RWPE2 (cell line): ENCODE results near the gene LILRA5.
"Not testable (repeated sequence)": the region's sequence is repeated elsewhere in the genome, so short reads cannot be mapped to it uniquely, and the experiment has no call there.

Experiments used
- ATAC-seq: fragments of 200-7000 bp; cut with Tn5 transposase; 3 replicates; pipeline ENCODE4 v1.9.1; 2021; ENCODE audit warnings: low read depth
- DNase-seq: peaks from one replicate; pipeline ENCODE4 v3.0.0-alpha.2; 2020; ENCODE audit warnings: low spot score
- H3K27ac ChIP-seq: fragments of 450-650 bp; 2 replicates; pipeline ENCODE4 v1.5.1; 2017; ENCODE audit warnings: mild to moderate bottlenecking; ENCODE audit not compliant: poor library complexity, severe bottlenecking
- H3K27me3 ChIP-seq: fragments of 250-450 bp; sonication (Bioruptor Pico); 2 replicates; pipeline ENCODE4 v1.5.1; 2021; ENCODE audit warnings: mild to moderate bottlenecking, moderate library complexity; ENCODE audit not compliant: insufficient read depth, poor library complexity, severe bottlenecking
- H3K36me3 ChIP-seq: fragments of 250-450 bp; sonication (Bioruptor Pico); 2 replicates; pipeline ENCODE4 v1.5.1; 2020; ENCODE audit warnings: low read depth, mild to moderate bottlenecking, moderate library complexity
- H3K4me1 ChIP-seq: fragments of 250-450 bp; sonication (Bioruptor Pico); 2 replicates; pipeline ENCODE4 v1.5.1; 2021; ENCODE audit warnings: mild to moderate bottlenecking, moderate library complexity; ENCODE audit not compliant: insufficient read depth, poor library complexity, severe bottlenecking
- H3K4me3 ChIP-seq: fragments of 250-450 bp; sonication (Bioruptor Pico); 2 replicates; pipeline ENCODE4 v1.5.1; 2021; ENCODE audit warnings: mild to moderate bottlenecking, moderate library complexity; ENCODE audit not compliant: severe bottlenecking
- H3K9me3 ChIP-seq: fragments of 250-450 bp; sonication (Bioruptor Pico); 2 replicates; pipeline ENCODE4 v1.5.1; 2021; ENCODE audit warnings: mild to moderate bottlenecking, moderate library complexity; ENCODE audit not compliant: severe bottlenecking
- CTCF ChIP-seq: fragments of 450-650 bp; IDR thresholded peaks from one replicate; pipeline ENCODE4 v1.5.1; 2017; ENCODE audit warnings: mild to moderate bottlenecking, moderate library complexity; ENCODE audit not compliant: poor library complexity, severe bottlenecking

LILRA5 gene

GRCh38 chr19:54282686-54283470, 30.1 kb downstream of the LILRA5 start:
- no peak for DNase-seq
- Histone ChIP-seq H3K36me3 (no peaks in the 10 kb centered on the region), H3K27me3 (peaks cover 2% of the 10 kb centered on the region), H3K27ac (no peak overlapping the region), H3K4me3 (no peak overlapping the region), H3K4me1 (no peaks in the 10 kb centered on the region), H3K9me3 (no peaks in the 10 kb centered on the region)
- TF ChIP-seq CTCF = no peak
- ATAC-seq = no peak

- H3K4me1 ChIP-seq, H3K27me3 ChIP-seq, DNase-seq, ATAC-seq, H3K36me3 ChIP-seq, H3K4me3 ChIP-seq, H3K27ac ChIP-seq, H3K9me3 ChIP-seq: not testable (repeated sequence)
Measured at GRCh38 chr19:54281729-54282075, 31.3 kb downstream of the LILRA5 start.

GRCh38 chr19:54281007-54281728, 31.8 kb downstream of the LILRA5 start, which contains the start of gene LILRB2:
Gene LILRB2, minus strand, starts transcription at chr19:54281110. Its CDS starts 614 bp downstream, at chr19:54280496.
- DNase-seq (no peak), ATAC-seq (no peak)
- no peaks in the 10 kb centered on the region for H3K4me1 ChIP-seq
- peaks cover 2% of the 10 kb centered on the region for H3K27me3 ChIP-seq
- H3K4me3 ChIP-seq = no peak within 1 kb of the TSS
- no peaks in the 10 kb centered on the region for H3K9me3 ChIP-seq
- TF ChIP-seq CTCF = no peak
- no peaks in the 10 kb centered on the region for H3K36me3 ChIP-seq
- no peak within 1 kb of the TSS for H3K27ac ChIP-seq

GRCh38 chr19:54280441-54280840, 32.5 kb downstream of the LILRA5 start:
- DNase-seq, H3K27ac ChIP-seq, H3K27me3 ChIP-seq, H3K36me3 ChIP-seq, H3K4me1 ChIP-seq, ATAC-seq, H3K4me3 ChIP-seq, H3K9me3 ChIP-seq: not testable (repeated sequence)

- H3K27me3 ChIP-seq, ATAC-seq, H3K4me1 ChIP-seq, DNase-seq, H3K27ac ChIP-seq, H3K4me3 ChIP-seq, H3K9me3 ChIP-seq, H3K36me3 ChIP-seq: not testable (repeated sequence)
Measured at GRCh38 chr19:54280025-54280424, 32.9 kb downstream of the LILRA5 start.

GRCh38 chr19:54279406-54279962, 33.5 kb downstream of the LILRA5 start:
- H3K27me3 ChIP-seq = peaks cover 9% of the 10 kb centered on the region
- DNase-seq = no peak
- no peak for TF ChIP-seq CTCF
- no peaks in the 10 kb centered on the region for H3K9me3 ChIP-seq
- no peak overlapping the region for H3K4me3 ChIP-seq
- no peaks in the 10 kb centered on the region for H3K36me3 ChIP-seq
- no peak overlapping the region for H3K27ac ChIP-seq
- ATAC-seq = no peak
- H3K4me1 ChIP-seq = no peaks in the 10 kb centered on the region

GRCh38 chr19:54278571-54279195, 34.3 kb downstream of the LILRA5 start:
- peaks cover 16% of the 10 kb centered on the region for H3K27me3 ChIP-seq
- not testable (repeated sequence) for DNase-seq, H3K4me1 ChIP-seq, ATAC-seq, H3K36me3 ChIP-seq, H3K27ac ChIP-seq, H3K4me3 ChIP-seq, H3K9me3 ChIP-seq

- not testable (repeated sequence) for H3K4me3 ChIP-seq, H3K36me3 ChIP-seq, H3K27ac ChIP-seq, ATAC-seq, H3K4me1 ChIP-seq, H3K9me3 ChIP-seq, DNase-seq
- H3K27me3 ChIP-seq = peaks cover 23% of the 10 kb centered on the region
Measured at GRCh38 chr19:54278056-54278455, 34.9 kb downstream of the LILRA5 start.
